Dedifferentiated amniotic fluid mesenchymal stem cell (primary cell): ENCODE measurements around the gene STK17A.
"Not testable (repeated sequence)": the region's sequence is repeated elsewhere in the genome, so short reads cannot be mapped to it uniquely, and the experiment has no call there.

Experiments
- DNase-seq: peaks from one replicate; pipeline ENCODE4 v3.0.0-alpha.2; 2016; ENCODE audit errors: extremely low spot score

STK17A gene

GRCh38 chr7:43568529-43568928, 14.4 kb upstream of the STK17A start:
- DNase-seq = no peak

- no peak for DNase-seq
Measured at GRCh38 chr7:43569424-43569823, 13.5 kb upstream of the STK17A start.

- DNase-seq = no peak
Measured at GRCh38 chr7:43570688-43571365, 12.1 kb upstream of the STK17A start.

GRCh38 chr7:43572516-43573049, 10.3 kb upstream of the STK17A start:
- peak; percentile 95 for DNase-seq

- not testable (repeated sequence) for DNase-seq
Measured at GRCh38 chr7:43573832-43574231, 9.1 kb upstream of the STK17A start.

- no peak for DNase-seq
Measured at GRCh38 chr7:43575506-43575905, 7.4 kb upstream of the STK17A start.

GRCh38 chr7:43576241-43576640, 6.7 kb upstream of the STK17A start:
- no peak for DNase-seq

- no peak for DNase-seq
Measured at GRCh38 chr7:43577485-43577951, 5.4 kb upstream of the STK17A start.

- peak; percentile 36 for DNase-seq
Measured at GRCh38 chr7:43583424-43584194, 701 bp downstream of the STK17A start.

GRCh38 chr7:43584195-43584586, 1.3 kb downstream of the STK17A start:
- peak; percentile 73 for DNase-seq

GRCh38 chr7:43584733-43585132, 1.8 kb downstream of the STK17A start:
- not testable (repeated sequence) for DNase-seq

- DNase-seq = peak; percentile 34
Measured at GRCh38 chr7:43585562-43585961, 2.7 kb downstream of the STK17A start.

- no peak for DNase-seq
Measured at GRCh38 chr7:43586251-43586900, 3.5 kb downstream of the STK17A start.

GRCh38 chr7:43588477-43589132, 5.7 kb downstream of the STK17A start:
- no peak for DNase-seq

GRCh38 chr7:43589133-43589478, 6.2 kb downstream of the STK17A start:
- no peak for DNase-seq

GRCh38 chr7:43589728-43590127, 6.8 kb downstream of the STK17A start:
- DNase-seq = no peak

GRCh38 chr7:43590862-43591557, 8.1 kb downstream of the STK17A start:
- no peak for DNase-seq

GRCh38 chr7:43591558-43592180, 8.8 kb downstream of the STK17A start:
- DNase-seq = no peak

- DNase-seq = no peak
Measured at GRCh38 chr7:43592326-43592725, 9.4 kb downstream of the STK17A start.

- DNase-seq = no peak
Measured at GRCh38 chr7:43593010-43593409, 10.1 kb downstream of the STK17A start.

GRCh38 chr7:43594020-43594419, 11.1 kb downstream of the STK17A start:
- DNase-seq = no peak
